ENCODE results near the gene TPMT.

GRCh38 chr6:18203786-18204185 is 48.9 kb upstream of the TPMT start:
- TF ChIP-seq CTCF (IDR thresholded peaks at IDR 0.05) (no peak), POLR2A (IDR thresholded peaks at IDR 0.05; ENCODE audit: low read depth) (no peak)

Data from esophagus muscularis mucosa (tissue), 3 donors.